A549 (cell line): ENCODE measurements around the gene TMEM179B.

Experiments used
- CTCF ChIP-seq: fragments of >200 bp; sonication (Bioruptor Twin); formaldehyde crosslinking; IDR thresholded peaks from 3 replicates; pipeline ENCODE4 v1.5.1; 2016
- ELK1 ChIP-seq: fragments of 150-350 bp; IDR thresholded peaks from 2 replicates; pipeline ENCODE4 v1.6.1; 2014; ENCODE audit warnings: low read depth, mild to moderate bottlenecking, low read length
- EP300 ChIP-seq, 2 experiments: fragments of >200 bp; sonication (Bioruptor Twin); formaldehyde crosslinking; IDR thresholded peaks; 2 replicates in 1 of 2; 3 replicates in 1 of 2; pipeline ENCODE4 v1.6.1; 2016 to 2017
- MAFK ChIP-seq: fragments of 450-650 bp; IDR thresholded peaks from 2 replicates; pipeline ENCODE4 v1.6.1; 2014; ENCODE audit not compliant: partially characterized antibody
- MAX ChIP-seq: IDR thresholded peaks from 2 replicates; pipeline ENCODE4 v1.6.1; 2012
- PBX3 ChIP-seq: IDR thresholded peaks from 2 replicates; pipeline ENCODE4 v1.6.1; 2012
- POLR2A ChIP-seq: IDR thresholded peaks from 2 replicates; pipeline ENCODE4 v1.6.1; 2012; ENCODE audit warnings: mild to moderate bottlenecking, low read length
- RAD21 ChIP-seq, 2 experiments: fragments of >200 bp in 1 of 2; sonication (Bioruptor Twin) in 1 of 2; formaldehyde crosslinking in 1 of 2; IDR thresholded peaks in 1 of 2; conservative IDR thresholded peaks in 1 of 2; 2 replicates in 1 of 2; 3 replicates in 1 of 2; pipeline ENCODE4 v1.6.1; 2012 to 2018; ENCODE audit warnings: inconsistent platforms in 1 of 2
- RFX5 ChIP-seq: fragments of 450-650 bp; IDR thresholded peaks from 2 replicates; pipeline ENCODE4 v1.7.1; 2014; ENCODE audit warnings: antibody characterized with exemption, mild to moderate bottlenecking, moderate library complexity

- TF ChIP-seq EP300 (IDR thresholded peaks at IDR 0.05): no peak
- TF ChIP-seq CTCF: no peak
- TF ChIP-seq MAX: no peak
- TF ChIP-seq POLR2A: no peak
- no peak for TF ChIP-seq PBX3
- TF ChIP-seq RFX5: no peak
- TF ChIP-seq RAD21 (conservative IDR thresholded peaks at IDR 0.05 in 1 of 2, IDR thresholded peaks at IDR 0.05 in 1 of 2): no peak
- TF ChIP-seq ELK1: no peak
- TF ChIP-seq MAFK: no peak
Measured at GRCh38 chr11:62792202-62792575, 5.0 kb downstream of the TMEM179B start.
